HG03196 (cell line): ENCODE measurements around the gene COG4.

Source experiments
- ATAC-seq: cut with Tn5 transposase; IDR thresholded peaks from one replicate; pipeline ENCODE4 v1.9.1; 2021; ENCODE audit not compliant: unreplicated experiment

COG4 gene

GRCh38 chr16:70527315-70527996 lies 4.1 kb upstream of the COG4 start:
- no peak for ATAC-seq

GRCh38 chr16:70526403-70526802 lies 3.0 kb upstream of the COG4 start:
- ATAC-seq = no peak

- peak; percentile 5 for ATAC-seq
These were observed 1.1 kb upstream of the COG4 start for GRCh38 chr16:70524399-70524825.

- peak; percentile 61 for ATAC-seq
These were observed 517 bp upstream of the COG4 start, which contains the start of gene SF3B3 for GRCh38 chr16:70523743-70524398. Gene SF3B3, plus strand, starts transcription at chr16:70523816. Its CDS starts 2,841 bp downstream, at chr16:70526657.

- no peak for ATAC-seq
These were observed 908 bp downstream of the COG4 start for GRCh38 chr16:70522216-70523075.

- ATAC-seq = no peak
These were observed 2.6 kb downstream of the COG4 start for GRCh38 chr16:70520612-70521297.

GRCh38 chr16:70512456-70512855 lies 10.9 kb downstream of the COG4 start:
- no peak for ATAC-seq

GRCh38 chr16:70511833-70512232 lies 11.5 kb downstream of the COG4 start:
- ATAC-seq = no peak

GRCh38 chr16:70510216-70510615 lies 13.1 kb downstream of the COG4 start:
- ATAC-seq = no peak

GRCh38 chr16:70508752-70509151 lies 14.6 kb downstream of the COG4 start:
- no peak for ATAC-seq

GRCh38 chr16:70496513-70496912 lies 26.8 kb downstream of the COG4 start:
- ATAC-seq = no peak

GRCh38 chr16:70495425-70496182 lies 27.8 kb downstream of the COG4 start:
- no peak for ATAC-seq

- no peak for ATAC-seq
These were observed 28.6 kb downstream of the COG4 start for GRCh38 chr16:70494777-70495176.

GRCh38 chr16:70494202-70494770 lies 29.1 kb downstream of the COG4 start:
- ATAC-seq = no peak

GRCh38 chr16:70493802-70494201 lies 29.6 kb downstream of the COG4 start:
- ATAC-seq = no peak

GRCh38 chr16:70490261-70490660 lies 33.1 kb downstream of the COG4 start:
- no peak for ATAC-seq

GRCh38 chr16:70484867-70485266 lies 38.5 kb downstream of the COG4 start:
- ATAC-seq = no peak

- ATAC-seq = no peak
These were observed 39.9 kb downstream of the COG4 start for GRCh38 chr16:70483426-70483825.

GRCh38 chr16:70482624-70483023 lies 40.7 kb downstream of the COG4 start:
- ATAC-seq = no peak

- no peak for ATAC-seq
These were observed 41.3 kb downstream of the COG4 start for GRCh38 chr16:70481929-70482536.
